ENCODE data around the gene MSRB1. TPM values are rescaled to one million over a fixed set of nuclear protein-coding genes. Genes with fewer than 3 reads are reported as not detected.

Gene MSRB1
- total and polyA plus RNA-seq, 2 of the 13 experiments (the other 11 are each of a cell fraction or from before 2014, with no cell fraction given) = 32.1 to 75.4 TPM

- TF ChIP-seq KDM5A (IDR thresholded peaks at IDR 0.05; ENCODE audit: borderline replicate concordance, low read length) = peak; percentile 99
- peak; percentile 58; the same call in 1 of the 2 replicates for TF ChIP-seq ISL2 (CRISPR knock-in tag; IDR thresholded peaks at IDR 0.05)
- no peak; the same call in 1 of the 2 replicates for TF ChIP-seq ZSCAN31 (CRISPR knock-in tag; IDR thresholded peaks at IDR 0.05; ENCODE audit: low read depth)
- TF ChIP-seq SOX5 (CRISPR knock-in tag; IDR thresholded peaks at IDR 0.05; ENCODE audit: borderline replicate concordance) = peak; percentile 69; the same call in 1 of the 2 replicates
- TF ChIP-seq ZNF614 (CRISPR knock-in tag; IDR thresholded peaks at IDR 0.05; ENCODE audit: borderline replicate concordance) = peak; percentile 51; the same call in 1 of the 2 replicates
- TF ChIP-seq NFRKB (IDR thresholded peaks at IDR 0.05) = no peak
- peak; percentile 72; the same call in 1 of the 2 replicates for TF ChIP-seq ZNF839 (CRISPR knock-in tag; IDR thresholded peaks at IDR 0.05; ENCODE audit: borderline replicate concordance)
- peak; percentile 45 for TF ChIP-seq CTCF (CRISPR knock-in tag; IDR thresholded peaks at IDR 0.05)
- no peak for TF ChIP-seq ZNF709 (CRISPR knock-in tag; IDR thresholded peaks at IDR 0.05)
- no peak for TF ChIP-seq TBL1XR1 (IDR thresholded peaks at IDR 0.05; ENCODE audit: borderline replicate concordance, low read length, partially characterized antibody)
- peak; percentile 54 for TF ChIP-seq MNT (IDR thresholded peaks at IDR 0.05)
- peak; percentile 40 for TF ChIP-seq ZNF781 (CRISPR knock-in tag; IDR thresholded peaks at IDR 0.05; ENCODE audit: borderline replicate concordance, not compliant biosample characterization)
- no peak for TF ChIP-seq ZBTB8A (CRISPR knock-in tag; IDR thresholded peaks at IDR 0.05; ENCODE audit: borderline replicate concordance, low read depth)
- no peak for TF ChIP-seq CEBPB (IDR thresholded peaks at IDR 0.05; ENCODE audit: borderline replicate concordance, low read depth, low read length)
- TF ChIP-seq CHCHD3 (CRISPR knock-in tag; IDR thresholded peaks at IDR 0.05) = no peak
- TF ChIP-seq HDAC6 (IDR thresholded peaks at IDR 0.05; ENCODE audit: low read depth, low read length) = no peak
- TF ChIP-seq HNRNPL (IDR thresholded peaks at IDR 0.05; ENCODE audit: low read depth, low read length) = peak; percentile 67; the same call in 1 of the 2 replicates
- peak; percentile 88 for TF ChIP-seq ZBTB14 (CRISPR knock-in tag; IDR thresholded peaks at IDR 0.05)
- TF ChIP-seq, protein P1, sequence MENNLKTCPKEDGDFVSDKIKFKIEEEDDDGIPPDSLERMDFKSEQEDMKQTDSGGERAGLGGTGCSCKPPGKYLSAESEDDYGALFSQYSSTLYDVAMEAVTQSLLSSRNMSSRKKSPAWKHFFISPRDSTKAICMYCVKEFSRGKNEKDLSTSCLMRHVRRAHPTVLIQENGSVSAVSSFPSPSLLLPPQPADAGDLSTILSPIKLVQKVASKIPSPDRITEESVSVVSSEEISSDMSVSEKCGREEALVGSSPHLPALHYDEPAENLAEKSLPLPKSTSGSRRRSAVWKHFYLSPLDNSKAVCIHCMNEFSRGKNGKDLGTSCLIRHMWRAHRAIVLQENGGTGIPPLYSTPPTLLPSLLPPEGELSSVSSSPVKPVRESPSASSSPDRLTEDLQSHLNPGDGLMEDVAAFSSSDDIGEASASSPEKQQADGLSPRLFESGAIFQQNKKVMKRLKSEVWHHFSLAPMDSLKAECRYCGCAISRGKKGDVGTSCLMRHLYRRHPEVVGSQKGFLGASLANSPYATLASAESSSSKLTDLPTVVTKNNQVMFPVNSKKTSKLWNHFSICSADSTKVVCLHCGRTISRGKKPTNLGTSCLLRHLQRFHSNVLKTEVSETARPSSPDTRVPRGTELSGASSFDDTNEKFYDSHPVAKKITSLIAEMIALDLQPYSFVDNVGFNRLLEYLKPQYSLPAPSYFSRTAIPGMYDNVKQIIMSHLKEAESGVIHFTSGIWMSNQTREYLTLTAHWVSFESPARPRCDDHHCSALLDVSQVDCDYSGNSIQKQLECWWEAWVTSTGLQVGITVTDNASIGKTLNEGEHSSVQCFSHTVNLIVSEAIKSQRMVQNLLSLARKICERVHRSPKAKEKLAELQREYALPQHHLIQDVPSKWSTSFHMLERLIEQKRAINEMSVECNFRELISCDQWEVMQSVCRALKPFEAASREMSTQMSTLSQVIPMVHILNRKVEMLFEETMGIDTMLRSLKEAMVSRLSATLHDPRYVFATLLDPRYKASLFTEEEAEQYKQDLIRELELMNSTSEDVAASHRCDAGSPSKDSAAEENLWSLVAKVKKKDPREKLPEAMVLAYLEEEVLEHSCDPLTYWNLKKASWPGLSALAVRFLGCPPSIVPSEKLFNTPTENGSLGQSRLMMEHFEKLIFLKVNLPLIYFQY (CRISPR knock-in tag; IDR thresholded peaks at IDR 0.05; ENCODE audit: borderline replicate concordance) = peak; percentile 47
- TF ChIP-seq IKZF5 (CRISPR knock-in tag; IDR thresholded peaks at IDR 0.05) = peak; percentile 96
Measured at GRCh38 chr16:1971796-1972489, 28.9 kb upstream of the MSRB1 start, which contains the start of gene TBL3 (continued).

Measured in HepG2 (cell line).